ENCODE results near the gene DRD3. TPM values are rescaled to one million over a fixed set of nuclear protein-coding genes. Genes with fewer than 3 reads are reported as not detected.

The DRD3 gene
- total RNA-seq, 1 experiment from 2014 or later = not detected

GRCh38 chr3:114083112-114083511 is 95.7 kb downstream of the DRD3 start:
- intact Hi-C loops (cut with micrococcal nuclease; ENCODE audit: unreplicated experiment) = no loop called here
- H3K27ac ChIP-seq (ENCODE audit: low read depth, low read length, poor library complexity, severe bottlenecking) = no peak overlapping the region
- ChIA-PET POLR2A (ENCODE audit: low non-redundant PET) (no interaction called here), CTCF (no interaction called here)
- no peaks in the 10 kb centered on the region for H3K27me3 ChIP-seq (replicated peaks; ENCODE audit: insufficient read depth, low read depth, low read length, poor library complexity)
- no peak for DNase-seq (ENCODE audit: low spot score)
- no peaks in the 10 kb centered on the region for H3K4me1 ChIP-seq (ENCODE audit: insufficient read depth, low read length, poor library complexity, severe bottlenecking)
- BruUV-seq (replicated peaks) = no TSS peak
- H3K4me3 ChIP-seq (ENCODE audit: low read depth, low read length, poor library complexity, severe bottlenecking) = no peak overlapping the region
- H3K36me3 ChIP-seq (ENCODE audit: insufficient read depth, low read length, poor library complexity, severe bottlenecking) = peaks cover 57% of the 10 kb centered on the region
- H3K9me3 ChIP-seq (ENCODE audit: low read depth, low read length, poor library complexity, severe bottlenecking) = no peaks in the 10 kb centered on the region
- no peak for TF ChIP-seq EZH2 (IDR thresholded peaks at IDR 0.05; ENCODE audit: borderline replicate concordance, low read depth, low read length, poor library complexity, severe bottlenecking)
- TF ChIP-seq, protein P1, sequence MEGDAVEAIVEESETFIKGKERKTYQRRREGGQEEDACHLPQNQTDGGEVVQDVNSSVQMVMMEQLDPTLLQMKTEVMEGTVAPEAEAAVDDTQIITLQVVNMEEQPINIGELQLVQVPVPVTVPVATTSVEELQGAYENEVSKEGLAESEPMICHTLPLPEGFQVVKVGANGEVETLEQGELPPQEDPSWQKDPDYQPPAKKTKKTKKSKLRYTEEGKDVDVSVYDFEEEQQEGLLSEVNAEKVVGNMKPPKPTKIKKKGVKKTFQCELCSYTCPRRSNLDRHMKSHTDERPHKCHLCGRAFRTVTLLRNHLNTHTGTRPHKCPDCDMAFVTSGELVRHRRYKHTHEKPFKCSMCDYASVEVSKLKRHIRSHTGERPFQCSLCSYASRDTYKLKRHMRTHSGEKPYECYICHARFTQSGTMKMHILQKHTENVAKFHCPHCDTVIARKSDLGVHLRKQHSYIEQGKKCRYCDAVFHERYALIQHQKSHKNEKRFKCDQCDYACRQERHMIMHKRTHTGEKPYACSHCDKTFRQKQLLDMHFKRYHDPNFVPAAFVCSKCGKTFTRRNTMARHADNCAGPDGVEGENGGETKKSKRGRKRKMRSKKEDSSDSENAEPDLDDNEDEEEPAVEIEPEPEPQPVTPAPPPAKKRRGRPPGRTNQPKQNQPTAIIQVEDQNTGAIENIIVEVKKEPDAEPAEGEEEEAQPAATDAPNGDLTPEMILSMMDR (conservative IDR thresholded peaks at IDR 0.05; ENCODE audit: low read depth, low read length) = no peak

- no TSS peak for BruUV-seq (replicated peaks)
Measured at GRCh38 chr3:114081037-114081436, 97.8 kb downstream of the DRD3 start.

GRCh38 chr3:114080201-114080600 is 98.7 kb downstream of the DRD3 start:
- CTCF ChIA-PET = no interaction called here
- H3K27ac ChIP-seq (ENCODE audit: low read depth, low read length, poor library complexity, severe bottlenecking) = no peak overlapping the region

More at GRCh38 chr3:114081037-114081436, 97.8 kb downstream of the DRD3 start:
- intact Hi-C loops (cut with micrococcal nuclease; ENCODE audit: unreplicated experiment) = no loop called here
- Histone ChIP-seq H3K27me3 (replicated peaks; ENCODE audit: insufficient read depth, low read depth, low read length, poor library complexity) (no peaks in the 10 kb centered on the region), H3K27ac (ENCODE audit: low read depth, low read length, poor library complexity, severe bottlenecking) (no peak overlapping the region), H3K4me1 (ENCODE audit: insufficient read depth, low read length, poor library complexity, severe bottlenecking) (no peaks in the 10 kb centered on the region), H3K36me3 (ENCODE audit: insufficient read depth, low read length, poor library complexity, severe bottlenecking) (peaks cover 59% of the 10 kb centered on the region), H3K4me3 (ENCODE audit: low read depth, low read length, poor library complexity, severe bottlenecking) (no peak overlapping the region), H3K9me3 (ENCODE audit: low read depth, low read length, poor library complexity, severe bottlenecking) (no peaks in the 10 kb centered on the region)
- no peak for DNase-seq (ENCODE audit: low spot score)
- no peak for TF ChIP-seq EZH2 (IDR thresholded peaks at IDR 0.05; ENCODE audit: borderline replicate concordance, low read depth, low read length, poor library complexity, severe bottlenecking)
- TF ChIP-seq, protein P1 (conservative IDR thresholded peaks at IDR 0.05; ENCODE audit: low read depth, low read length) = no peak
- ChIA-PET POLR2A (ENCODE audit: low non-redundant PET) (no interaction called here), CTCF (no interaction called here)

More at GRCh38 chr3:114080201-114080600, 98.7 kb downstream of the DRD3 start:
- Histone ChIP-seq H3K4me3 (ENCODE audit: low read depth, low read length, poor library complexity, severe bottlenecking) (no peak overlapping the region), H3K9me3 (ENCODE audit: low read depth, low read length, poor library complexity, severe bottlenecking) (no peaks in the 10 kb centered on the region), H3K36me3 (ENCODE audit: insufficient read depth, low read length, poor library complexity, severe bottlenecking) (peaks cover 63% of the 10 kb centered on the region), H3K4me1 (ENCODE audit: insufficient read depth, low read length, poor library complexity, severe bottlenecking) (no peaks in the 10 kb centered on the region), H3K27me3 (replicated peaks; ENCODE audit: insufficient read depth, low read depth, low read length, poor library complexity) (no peaks in the 10 kb centered on the region)
- no TSS peak for BruUV-seq (replicated peaks)
- no peak for DNase-seq (ENCODE audit: low spot score)
- intact Hi-C loops (cut with micrococcal nuclease; ENCODE audit: unreplicated experiment) = no loop called here
- TF ChIP-seq EZH2 (IDR thresholded peaks at IDR 0.05; ENCODE audit: borderline replicate concordance, low read depth, low read length, poor library complexity, severe bottlenecking) = no peak
- TF ChIP-seq, protein P1 (conservative IDR thresholded peaks at IDR 0.05; ENCODE audit: low read depth, low read length) = no peak
- POLR2A ChIA-PET (ENCODE audit: low non-redundant PET) = no interaction called here
